NT2/D1 (cell line): ENCODE measurements around the gene BFSP2.

ENCODE experiments used
- DNase-seq: peaks from one replicate; pipeline ENCODE4 v3.0.0-alpha.2; 2011; ENCODE audit warnings: low read depth, low spot score
- H3K27me3 ChIP-seq: 2 replicates; pipeline ENCODE4 v1.6.0; 2011; ENCODE audit warnings: mild to moderate bottlenecking; ENCODE audit not compliant: insufficient read length, insufficient read depth
- H3K36me3 ChIP-seq: 2 replicates; pipeline ENCODE4 v1.6.1; 2011; ENCODE audit warnings: mild to moderate bottlenecking, low read length, mixed read lengths; ENCODE audit not compliant: insufficient read depth, insufficient read length
- H3K4me1 ChIP-seq: 2 replicates; pipeline ENCODE4 v1.5.1; 2011; ENCODE audit not compliant: insufficient read depth, insufficient read length
- H3K4me3 ChIP-seq: 2 replicates; pipeline ENCODE4 v1.5.1; 2011; ENCODE audit warnings: low read depth; ENCODE audit not compliant: insufficient read length
- H3K9ac ChIP-seq: 2 replicates; pipeline ENCODE4 v1.6.0; 2011; ENCODE audit warnings: low read depth; ENCODE audit not compliant: insufficient read length
- H3K9me3 ChIP-seq: 2 replicates; pipeline ENCODE4 v1.5.1; 2011; ENCODE audit warnings: mild to moderate bottlenecking, low read length; ENCODE audit not compliant: insufficient read depth
- SUZ12 ChIP-seq: IDR thresholded peaks from 2 replicates; pipeline ENCODE4 v1.6.1; 2011; ENCODE audit not compliant: insufficient read length, insufficient read depth; ENCODE audit errors: extremely low read depth
- YY1 ChIP-seq: IDR thresholded peaks from 2 replicates; pipeline ENCODE4 v1.6.1; 2011; ENCODE audit not compliant: insufficient read length, insufficient read depth
- ZNF274 ChIP-seq: IDR thresholded peaks from 2 replicates; pipeline ENCODE4 v1.6.1; 2011; ENCODE audit warnings: mild to moderate bottlenecking, low read depth, low read length

The BFSP2 gene

GRCh38 chr3:133451309-133451708 lies 51.5 kb downstream of the BFSP2 start:
- no peak for DNase-seq
- no peaks in the 10 kb centered on the region for H3K9me3 ChIP-seq
- H3K36me3 ChIP-seq = no peaks in the 10 kb centered on the region
- H3K27me3 ChIP-seq = no peaks in the 10 kb centered on the region
- no peaks in the 10 kb centered on the region for H3K4me1 ChIP-seq
- no peak overlapping the region for H3K4me3 ChIP-seq
- H3K9ac ChIP-seq = no peak overlapping the region
- TF ChIP-seq YY1 = no peak
- no peak for TF ChIP-seq ZNF274
- no peak for TF ChIP-seq SUZ12

- H3K4me3 ChIP-seq = no peak overlapping the region
- no peak for DNase-seq
- H3K27me3 ChIP-seq = no peaks in the 10 kb centered on the region
- no peaks in the 10 kb centered on the region for H3K9me3 ChIP-seq
- no peaks in the 10 kb centered on the region for H3K36me3 ChIP-seq
- no peaks in the 10 kb centered on the region for H3K4me1 ChIP-seq
- no peak overlapping the region for H3K9ac ChIP-seq
- TF ChIP-seq YY1 (no peak), ZNF274 (no peak), SUZ12 (no peak)
These were observed 52.9 kb downstream of the BFSP2 start for GRCh38 chr3:133452641-133453319.

GRCh38 chr3:133453383-133453782 lies 53.5 kb downstream of the BFSP2 start:
- no peaks in the 10 kb centered on the region for H3K4me1 ChIP-seq
- no peaks in the 10 kb centered on the region for H3K9me3 ChIP-seq
- no peaks in the 10 kb centered on the region for H3K36me3 ChIP-seq
- TF ChIP-seq YY1 = no peak
- no peak for TF ChIP-seq ZNF274
- TF ChIP-seq SUZ12 = no peak
- H3K4me3 ChIP-seq = no peak overlapping the region
- DNase-seq = no peak
- H3K27me3 ChIP-seq = no peaks in the 10 kb centered on the region
- H3K9ac ChIP-seq = no peak overlapping the region

- Histone ChIP-seq H3K27me3 (no peaks in the 10 kb centered on the region), H3K9ac (no peak overlapping the region), H3K4me1 (no peaks in the 10 kb centered on the region), H3K4me3 (no peak overlapping the region), H3K36me3 (no peaks in the 10 kb centered on the region), H3K9me3 (no peaks in the 10 kb centered on the region)
- TF ChIP-seq YY1 (no peak), SUZ12 (no peak), ZNF274 (no peak)
- no peak for DNase-seq
These were observed 55.4 kb downstream of the BFSP2 start for GRCh38 chr3:133455281-133455680.

GRCh38 chr3:133455960-133456359 lies 56.1 kb downstream of the BFSP2 start:
- Histone ChIP-seq H3K36me3 (no peaks in the 10 kb centered on the region), H3K9me3 (no peaks in the 10 kb centered on the region), H3K4me3 (no peak overlapping the region), H3K27me3 (no peaks in the 10 kb centered on the region), H3K4me1 (no peaks in the 10 kb centered on the region), H3K9ac (no peak overlapping the region)
- no peak for DNase-seq
- TF ChIP-seq SUZ12 (no peak), ZNF274 (no peak), YY1 (no peak)

GRCh38 chr3:133457025-133457424 lies 57.2 kb downstream of the BFSP2 start:
- no peak overlapping the region for H3K9ac ChIP-seq
- DNase-seq = no peak
- no peak overlapping the region for H3K4me3 ChIP-seq
- H3K27me3 ChIP-seq = no peaks in the 10 kb centered on the region
- H3K4me1 ChIP-seq = no peaks in the 10 kb centered on the region
- H3K9me3 ChIP-seq = no peaks in the 10 kb centered on the region
- no peaks in the 10 kb centered on the region for H3K36me3 ChIP-seq
- TF ChIP-seq SUZ12 = no peak

GRCh38 chr3:133457465-133458067 lies 57.7 kb downstream of the BFSP2 start:
- H3K9ac ChIP-seq = no peak overlapping the region
- no peak overlapping the region for H3K4me3 ChIP-seq
- DNase-seq = no peak
- no peaks in the 10 kb centered on the region for H3K9me3 ChIP-seq
- H3K36me3 ChIP-seq = no peaks in the 10 kb centered on the region
- TF ChIP-seq YY1 (no peak), SUZ12 (no peak), ZNF274 (no peak)
- H3K4me1 ChIP-seq = no peaks in the 10 kb centered on the region
- H3K27me3 ChIP-seq = no peaks in the 10 kb centered on the region
